ENCODE measurements around the gene MICB.
"Not testable (repeated sequence)": the region's sequence is repeated elsewhere in the genome, so short reads cannot be mapped to it uniquely, and the experiment has no call there.

The MICB gene

DNA sequence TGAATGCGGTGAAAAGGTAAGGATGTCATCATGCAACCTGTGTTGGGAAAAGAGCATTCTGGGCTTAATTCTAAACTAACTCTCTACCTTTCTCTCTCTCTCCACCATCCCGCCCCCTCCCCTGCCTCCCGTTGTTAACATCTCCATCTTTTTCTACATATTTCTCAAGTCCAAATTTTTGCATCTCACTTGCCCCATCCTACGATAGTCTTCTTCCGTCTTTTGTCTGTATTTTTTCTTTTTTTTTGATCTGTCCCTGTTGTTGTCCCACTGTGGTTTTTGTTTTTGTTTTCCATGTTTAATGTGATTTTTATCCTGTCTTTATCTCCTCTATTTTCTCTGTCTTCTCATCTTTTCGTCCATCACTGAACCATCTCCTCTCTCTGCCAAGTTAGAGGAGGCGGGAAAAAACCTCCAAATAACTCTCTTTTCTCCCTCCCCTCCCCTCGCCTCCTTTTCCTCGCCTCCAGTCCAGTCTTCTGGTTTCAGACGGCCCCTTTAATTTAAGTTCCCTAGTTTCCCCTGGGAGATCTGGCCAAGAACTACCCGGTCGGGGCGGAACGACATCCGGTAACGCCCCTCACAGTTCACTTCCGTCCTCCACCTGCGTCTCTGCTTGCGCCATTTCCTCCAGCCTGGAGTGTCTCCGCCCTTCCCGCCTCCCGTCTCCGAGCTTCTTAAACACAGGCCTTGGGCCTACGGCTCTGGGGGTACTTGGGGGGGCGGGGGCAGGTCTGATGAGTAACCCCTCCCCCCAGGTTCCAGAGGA is 49.2 kb downstream of the MICB start, which contains the start of gene NFKBIL1:
Gene NFKBIL1, plus strand, starts transcription at position 651 of the 769 bp plus-strand sequence. Its CDS starts 87 bp downstream, at position 738.
- H3K9ac ChIP-seq (ENCODE audit: low read length) = no peak within 1 kb of the TSS
- no peak within 1 kb of the TSS for H2BK5ac ChIP-seq (ENCODE audit: low read depth, low read length, poor library complexity)
- H3K4ac ChIP-seq (ENCODE audit: low read depth, low read length) = peak within 1 kb of the TSS; percentile 37
- peaks cover 4% of the 10 kb centered on the region for H3K79me1 ChIP-seq (ENCODE audit: low read length)
- H3K4me2 ChIP-seq (ENCODE audit: low read length) = peak within 1 kb of the TSS; percentile 75
- H3K14ac ChIP-seq (ENCODE audit: low read length) = peak within 1 kb of the TSS; percentile 23
- H3K23ac ChIP-seq (ENCODE audit: low read length) = no peak within 1 kb of the TSS
- H2BK120ac ChIP-seq (ENCODE audit: insufficient read depth, low read length, poor library complexity) = no peak within 1 kb of the TSS
- H3K4me1 ChIP-seq (ENCODE audit: control insufficient read depth in 1 of 2, insufficient read depth in 2 of 2, low read length in 2 of 2) = peaks cover 4 to 5% of the 10 kb centered on the region in 2 experiments
- no CpG with 5 or more reads among the region's 25 CpGs for WGBS (ENCODE audit: extremely low coverage, insufficient coverage, insufficient read length)
- no peaks in the 10 kb centered on the region for H3K79me2 ChIP-seq (ENCODE audit: control insufficient read depth, insufficient read depth, low read length, poor library complexity)
- no peaks in the 10 kb centered on the region for H3K9me3 ChIP-seq (ENCODE audit: insufficient read depth, low read depth, low read length)
- H4K8ac ChIP-seq (ENCODE audit: low read depth, low read length) = peak within 1 kb of the TSS; percentile 82
- H4K91ac ChIP-seq (ENCODE audit: low read depth, low read length) = peak within 1 kb of the TSS; percentile 52
- H2AK5ac ChIP-seq (ENCODE audit: low read length) = peak within 1 kb of the TSS; percentile 48
- H2AFZ ChIP-seq (ENCODE audit: insufficient read depth, low read length, poor library complexity) = peak within 1 kb of the TSS; percentile 40
- peak within 1 kb of the TSS; percentile 39 for H3K27ac ChIP-seq (ENCODE audit: low read depth, low read length)
- no peaks in the 10 kb centered on the region for H3K27me3 ChIP-seq (ENCODE audit: insufficient read depth, low read length)
- DNase-seq = peak; percentile 89 to 92
- H2BK12ac ChIP-seq (ENCODE audit: low read length) = peak within 1 kb of the TSS; percentile 1
- H4K12ac ChIP-seq (ENCODE audit: low read depth, low read length) = peak within 1 kb of the TSS; percentile 5
- peaks cover 4 to 7% of the 10 kb centered on the region in 2 experiments for H3K36me3 ChIP-seq (ENCODE audit: control insufficient read depth in 1 of 2, insufficient read depth in 2 of 2, low read length in 2 of 2)
- H3K4me3 ChIP-seq (ENCODE audit: low read depth, low read length) = peak within 1 kb of the TSS; percentile 38
- peak within 1 kb of the TSS; percentile 0 for H3K18ac ChIP-seq (ENCODE audit: low read length)

DNA sequence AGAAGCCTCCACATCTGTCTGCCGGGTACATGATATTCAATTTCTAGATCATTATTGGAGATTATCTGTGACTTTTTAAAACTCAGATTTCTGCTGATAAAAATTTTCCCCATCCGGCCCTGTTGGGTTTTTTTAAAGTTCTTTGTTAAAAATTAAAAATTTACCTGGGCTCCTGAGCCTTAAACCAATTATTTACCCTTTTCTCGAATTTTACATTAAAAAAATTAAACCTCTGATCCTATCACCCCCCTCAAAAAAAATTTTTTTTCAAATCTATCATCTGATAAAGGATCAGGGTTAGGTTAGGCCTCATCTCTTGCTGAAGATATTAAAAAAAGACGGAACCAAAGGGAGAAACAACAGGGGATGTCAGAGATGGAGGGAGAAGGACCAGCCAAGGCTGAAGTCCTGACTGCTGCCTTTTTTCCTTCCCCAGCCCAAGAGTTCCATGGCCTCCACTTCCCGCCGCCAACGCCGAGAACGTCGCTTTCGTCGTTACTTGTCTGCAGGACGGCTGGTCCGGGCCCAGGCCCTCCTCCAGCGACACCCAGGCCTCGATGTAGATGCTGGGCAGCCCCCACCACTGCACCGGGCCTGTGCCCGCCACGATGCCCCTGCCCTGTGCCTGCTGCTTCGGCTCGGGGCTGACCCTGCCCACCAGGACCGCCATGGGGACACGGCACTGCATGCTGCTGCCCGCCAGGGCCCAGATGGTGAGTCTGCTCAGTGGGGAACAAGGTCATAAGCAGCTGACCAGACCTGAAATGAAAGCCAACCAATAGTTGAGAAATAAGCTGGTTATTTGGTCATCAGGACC is 50.0 kb downstream of the MICB start:
- Histone ChIP-seq H3K79me2 (ENCODE audit: control insufficient read depth, insufficient read depth, low read length, poor library complexity) (no peaks in the 10 kb centered on the region), H3K9me3 (ENCODE audit: insufficient read depth, low read depth, low read length) (no peaks in the 10 kb centered on the region), H3K27me3 (ENCODE audit: insufficient read depth, low read length) (no peaks in the 10 kb centered on the region), H3K4ac (ENCODE audit: low read depth, low read length) (peak overlapping the region; percentile 37), H4K91ac (ENCODE audit: low read depth, low read length) (peak overlapping the region; percentile 52), H3K14ac (ENCODE audit: low read length) (peak overlapping the region; percentile 23), H2BK120ac (ENCODE audit: insufficient read depth, low read length, poor library complexity) (no peak overlapping the region), H4K8ac (ENCODE audit: low read depth, low read length) (peak overlapping the region; percentile 82), H3K79me1 (ENCODE audit: low read length) (peaks cover 2% of the 10 kb centered on the region), H3K4me2 (ENCODE audit: low read length) (peak overlapping the region; percentile 75), H2BK5ac (ENCODE audit: low read depth, low read length, poor library complexity) (no peak overlapping the region), H3K4me3 (ENCODE audit: low read depth, low read length) (peak overlapping the region; percentile 38), H2AK5ac (ENCODE audit: low read length) (peak overlapping the region; percentile 48), H3K27ac (ENCODE audit: low read depth, low read length) (no peak overlapping the region), H2AFZ (ENCODE audit: insufficient read depth, low read length, poor library complexity) (peak overlapping the region; percentile 2), H4K12ac (ENCODE audit: low read depth, low read length) (peak overlapping the region; percentile 5), H2BK12ac (ENCODE audit: low read length) (peak overlapping the region; percentile 1), H3K4me1 (ENCODE audit: control insufficient read depth in 1 of 2, insufficient read depth in 2 of 2, low read length in 2 of 2) (peaks cover 4 to 5% of the 10 kb centered on the region in 2 experiments), H3K18ac (ENCODE audit: low read length) (peak overlapping the region; percentile 0), H3K23ac (ENCODE audit: low read length) (no peak overlapping the region), H3K9ac (ENCODE audit: low read length) (no peak overlapping the region), H3K36me3 (ENCODE audit: control insufficient read depth in 1 of 2, insufficient read depth in 2 of 2, low read length in 2 of 2) (peaks cover 4 to 7% of the 10 kb centered on the region in 2 experiments)
- WGBS (ENCODE audit: extremely low coverage, insufficient coverage, insufficient read length) = 100% methylated on average over 1 of the region's 24 CpGs
- DNase-seq = no peak

DNA sequence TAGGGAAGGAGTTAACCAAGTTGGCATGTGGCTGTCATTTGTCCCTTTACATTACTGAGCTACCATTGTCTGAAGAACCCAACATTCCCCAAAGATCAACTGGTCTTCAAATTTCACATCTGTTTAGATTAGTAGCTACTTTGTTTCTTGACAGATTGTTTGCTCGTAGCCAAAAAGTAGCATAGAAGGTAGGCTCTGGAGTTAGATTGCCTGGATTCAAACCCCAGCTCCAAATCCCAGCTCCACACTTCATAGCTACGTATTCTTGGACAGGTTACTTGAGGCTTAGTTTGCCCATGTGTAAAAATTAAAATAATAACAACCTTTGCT is 50.6 kb downstream of the MICB start:
- Histone ChIP-seq H2BK120ac (ENCODE audit: insufficient read depth, low read length, poor library complexity) (no peak overlapping the region), H3K9me3 (ENCODE audit: insufficient read depth, low read depth, low read length) (no peaks in the 10 kb centered on the region), H3K79me2 (ENCODE audit: control insufficient read depth, insufficient read depth, low read length, poor library complexity) (no peaks in the 10 kb centered on the region), H3K4me3 (ENCODE audit: low read depth, low read length) (no peak overlapping the region), H3K14ac (ENCODE audit: low read length) (no peak overlapping the region), H3K4me2 (ENCODE audit: low read length) (peak overlapping the region; percentile 8), H3K4ac (ENCODE audit: low read depth, low read length) (no peak overlapping the region), H4K91ac (ENCODE audit: low read depth, low read length) (no peak overlapping the region), H3K27me3 (ENCODE audit: insufficient read depth, low read length) (no peaks in the 10 kb centered on the region), H2BK5ac (ENCODE audit: low read depth, low read length, poor library complexity) (no peak overlapping the region), H3K4me1 (ENCODE audit: control insufficient read depth in 1 of 2, insufficient read depth in 2 of 2, low read length in 2 of 2) (peaks cover 4 to 5% of the 10 kb centered on the region in 2 experiments), H2AK5ac (ENCODE audit: low read length) (no peak overlapping the region), H3K9ac (ENCODE audit: low read length) (no peak overlapping the region), H2BK12ac (ENCODE audit: low read length) (no peak overlapping the region), H4K12ac (ENCODE audit: low read depth, low read length) (no peak overlapping the region), H3K36me3 (ENCODE audit: control insufficient read depth in 1 of 2, insufficient read depth in 2 of 2, low read length in 2 of 2) (peaks cover 5 to 7% of the 10 kb centered on the region in 2 experiments), H3K18ac (ENCODE audit: low read length) (no peak overlapping the region), H2AFZ (ENCODE audit: insufficient read depth, low read length, poor library complexity) (no peak overlapping the region), H3K27ac (ENCODE audit: low read depth, low read length) (no peak overlapping the region), H4K8ac (ENCODE audit: low read depth, low read length) (no peak overlapping the region), H3K79me1 (ENCODE audit: low read length) (peaks cover 2% of the 10 kb centered on the region), H3K23ac (ENCODE audit: low read length) (no peak overlapping the region)
- DNase-seq = no peak
- no CpG with 5 or more reads among the region's 2 CpGs for WGBS (ENCODE audit: extremely low coverage, insufficient coverage, insufficient read length)

DNA sequence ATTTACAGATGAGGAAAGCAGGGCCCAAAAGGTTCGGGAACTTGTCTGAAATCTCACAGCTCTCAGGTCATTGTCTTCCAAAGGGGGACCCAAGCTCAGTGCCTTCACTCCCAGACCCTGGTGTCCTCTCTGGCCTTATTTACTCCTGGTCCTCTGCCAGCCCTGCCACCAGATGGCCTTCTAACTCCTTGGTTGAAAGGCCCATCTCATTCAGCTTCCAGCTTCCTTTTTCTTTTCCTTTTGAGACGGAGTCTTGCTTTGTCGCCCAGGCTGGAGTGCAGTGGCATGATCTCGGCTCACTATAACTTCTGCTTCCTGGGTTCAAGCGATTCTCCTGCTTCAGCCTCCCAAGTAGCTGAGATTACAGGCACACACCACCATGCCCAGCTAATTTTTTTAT is 53.4 kb downstream of the MICB start:
- not testable (repeated sequence) for H3K4me2 ChIP-seq (ENCODE audit: low read length); H3K27ac ChIP-seq (ENCODE audit: low read depth, low read length); H4K12ac ChIP-seq (ENCODE audit: low read depth, low read length); H3K18ac ChIP-seq (ENCODE audit: low read length); H3K23ac ChIP-seq (ENCODE audit: low read length); H3K4ac ChIP-seq (ENCODE audit: low read depth, low read length); H4K91ac ChIP-seq (ENCODE audit: low read depth, low read length); H2BK5ac ChIP-seq (ENCODE audit: low read depth, low read length, poor library complexity); H3K9ac ChIP-seq (ENCODE audit: low read length); H2AK5ac ChIP-seq (ENCODE audit: low read length); H3K9me3 ChIP-seq (ENCODE audit: insufficient read depth, low read depth, low read length); H3K4me1 ChIP-seq (ENCODE audit: control insufficient read depth in 1 of 2, insufficient read depth in 2 of 2, low read length in 2 of 2); H2AFZ ChIP-seq (ENCODE audit: insufficient read depth, low read length, poor library complexity); H3K79me1 ChIP-seq (ENCODE audit: low read length); H2BK12ac ChIP-seq (ENCODE audit: low read length); H3K4me3 ChIP-seq (ENCODE audit: low read depth, low read length); H3K27me3 ChIP-seq (ENCODE audit: insufficient read depth, low read length); H4K8ac ChIP-seq (ENCODE audit: low read depth, low read length); H3K14ac ChIP-seq (ENCODE audit: low read length); H3K79me2 ChIP-seq (ENCODE audit: control insufficient read depth, insufficient read depth, low read length, poor library complexity); H2BK120ac ChIP-seq (ENCODE audit: insufficient read depth, low read length, poor library complexity)
- H3K36me3 ChIP-seq (ENCODE audit: control insufficient read depth in 1 of 2, insufficient read depth in 2 of 2, low read length in 2 of 2) = peaks cover 10 to 12% of the 10 kb centered on the region in 2 experiments
- no CpG with 5 or more reads among the region's 5 CpGs for WGBS (ENCODE audit: extremely low coverage, insufficient coverage, insufficient read length)
- peak in 1 of 2 donors; percentile 43 for DNase-seq

All from trophoblast cell (in vitro differentiated cells and primary cell).